Calu3 (cell line): ENCODE data around the gene PCDHGA6. TPM values are rescaled to one million over a fixed set of nuclear protein-coding genes. Genes with fewer than 3 reads are reported as not detected.
"Not testable (repeated sequence)": the region's sequence is repeated elsewhere in the genome, so short reads cannot be mapped to it uniquely, and the experiment has no call there.

Experiments used
- BruUV-seq: library from RNA; stranded (reverse); fragments of 400-500 nt; replicated peaks from 2 replicates; lab custom pipeline; 2021; lab: Mats Ljungman, UMichigan
- CTCF ChIA-PET: fragments of 300-600 bp; sonication (Branson Sonifier 250); formaldehyde crosslinking; loops from one replicate; lab custom pipeline; 2022; ENCODE audit warnings: antibody characterized with exemption; lab: Charles Lee
- DNase-seq: peaks from one replicate; pipeline ENCODE4 v3.0.0; 2022
- H3K27ac Mint-ChIP-seq: one replicate; pipeline ENCODE4 v1.8.0; 2022; ENCODE audit warnings: mixed read lengths; ENCODE audit not compliant: unreplicated experiment
- H3K27me3 Mint-ChIP-seq: one replicate; pipeline ENCODE4 v1.8.0; 2022; ENCODE audit warnings: mixed read lengths; ENCODE audit not compliant: unreplicated experiment
- H3K36me3 Mint-ChIP-seq: one replicate; pipeline ENCODE4 v1.8.0; 2022; ENCODE audit warnings: mild to moderate bottlenecking, moderate library complexity, mixed read lengths; ENCODE audit not compliant: insufficient read depth, unreplicated experiment
- H3K4me1 Mint-ChIP-seq: one replicate; pipeline ENCODE4 v1.8.0; 2022; ENCODE audit warnings: mild to moderate bottlenecking, low read depth, mixed read lengths; ENCODE audit not compliant: unreplicated experiment
- H3K4me3 Mint-ChIP-seq: one replicate; pipeline ENCODE4 v1.8.0; 2022; ENCODE audit warnings: mild to moderate bottlenecking, low read depth, moderate library complexity, mixed read lengths; ENCODE audit not compliant: unreplicated experiment
- H3K9me3 Mint-ChIP-seq: one replicate; pipeline ENCODE4 v1.8.0; 2022; ENCODE audit warnings: low read depth, mixed read lengths; ENCODE audit not compliant: unreplicated experiment
- intact Hi-C: fragments of 100-400 bp; cut with micrococcal nuclease; formaldehyde crosslinking; loops from one replicate; pipeline ENCODE4 v1.10.0; 2022; ENCODE audit not compliant: unreplicated experiment
- total RNA-seq: library from RNA; stranded (reverse); gene quantifications from 2 replicates; pipeline ENCODE4 v1.2.3, GENCODE V29; 2022
- TF ChIP-seq, protein P1 (sequence below): fragments of 200-600 bp; IDR thresholded peaks from one replicate; pipeline ENCODE4 v1.8.0; 2022; ENCODE audit warnings: antibody characterized with exemption; ENCODE audit not compliant: unreplicated experiment

Gene PCDHGA6
- total RNA-seq, 1 experiment from 2014 or later, result 0.80 TPM

DNA sequence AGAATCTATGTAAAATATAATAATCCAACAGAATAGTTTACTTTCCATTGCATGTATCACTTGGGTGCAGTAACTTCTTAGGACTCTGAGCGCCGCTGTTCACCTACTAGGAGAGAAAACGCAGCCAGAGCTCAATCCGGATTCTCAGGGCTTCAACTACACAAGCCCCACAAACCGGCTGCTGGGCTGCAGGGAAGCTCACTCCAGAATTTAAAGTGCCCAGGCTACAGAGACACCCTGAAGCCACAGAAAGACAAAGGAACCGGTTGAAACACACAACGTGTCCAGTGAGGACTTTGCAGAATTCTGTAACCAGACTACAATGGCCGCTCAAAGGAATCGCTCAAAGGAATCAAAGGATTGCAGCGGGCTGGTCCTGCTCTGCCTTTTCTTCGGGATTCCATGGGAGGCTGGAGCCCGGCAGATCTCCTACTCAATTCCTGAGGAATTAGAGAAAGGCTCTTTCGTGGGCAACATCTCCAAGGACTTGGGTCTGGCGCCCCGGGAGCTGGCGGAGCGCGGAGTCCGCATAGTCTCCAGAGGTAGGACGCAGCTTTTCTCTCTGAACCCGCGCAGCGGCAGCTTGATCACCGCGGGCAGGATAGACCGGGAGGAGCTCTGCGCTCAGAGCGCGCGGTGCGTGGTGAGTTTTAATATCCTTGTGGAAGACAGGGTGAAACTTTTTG, 39.3 kb downstream of the PCDHGA6 start, which contains the start of gene PCDHGA10:
Gene PCDHGA10, plus strand, starts transcription at position 134 of the 686 bp plus-strand sequence. Its CDS starts 189 bp downstream, at position 323.
- Mint-ChIP-seq H3K9me3 (peaks cover 16% of the 10 kb centered on the region), H3K36me3 (peaks cover 28% of the 10 kb centered on the region), H3K4me3 (no peak within 1 kb of the TSS), H3K27ac (no peak within 1 kb of the TSS), H3K4me1 (peaks cover 24% of the 10 kb centered on the region), H3K27me3 (no peaks in the 10 kb centered on the region)
- CTCF ChIA-PET, result no interaction called here
- DNase-seq, result no peak
- TF ChIP-seq, protein P1, sequence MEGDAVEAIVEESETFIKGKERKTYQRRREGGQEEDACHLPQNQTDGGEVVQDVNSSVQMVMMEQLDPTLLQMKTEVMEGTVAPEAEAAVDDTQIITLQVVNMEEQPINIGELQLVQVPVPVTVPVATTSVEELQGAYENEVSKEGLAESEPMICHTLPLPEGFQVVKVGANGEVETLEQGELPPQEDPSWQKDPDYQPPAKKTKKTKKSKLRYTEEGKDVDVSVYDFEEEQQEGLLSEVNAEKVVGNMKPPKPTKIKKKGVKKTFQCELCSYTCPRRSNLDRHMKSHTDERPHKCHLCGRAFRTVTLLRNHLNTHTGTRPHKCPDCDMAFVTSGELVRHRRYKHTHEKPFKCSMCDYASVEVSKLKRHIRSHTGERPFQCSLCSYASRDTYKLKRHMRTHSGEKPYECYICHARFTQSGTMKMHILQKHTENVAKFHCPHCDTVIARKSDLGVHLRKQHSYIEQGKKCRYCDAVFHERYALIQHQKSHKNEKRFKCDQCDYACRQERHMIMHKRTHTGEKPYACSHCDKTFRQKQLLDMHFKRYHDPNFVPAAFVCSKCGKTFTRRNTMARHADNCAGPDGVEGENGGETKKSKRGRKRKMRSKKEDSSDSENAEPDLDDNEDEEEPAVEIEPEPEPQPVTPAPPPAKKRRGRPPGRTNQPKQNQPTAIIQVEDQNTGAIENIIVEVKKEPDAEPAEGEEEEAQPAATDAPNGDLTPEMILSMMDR, result no peak
- no TSS peak for BruUV-seq
- intact Hi-C loops, result no loop called here

DNA sequence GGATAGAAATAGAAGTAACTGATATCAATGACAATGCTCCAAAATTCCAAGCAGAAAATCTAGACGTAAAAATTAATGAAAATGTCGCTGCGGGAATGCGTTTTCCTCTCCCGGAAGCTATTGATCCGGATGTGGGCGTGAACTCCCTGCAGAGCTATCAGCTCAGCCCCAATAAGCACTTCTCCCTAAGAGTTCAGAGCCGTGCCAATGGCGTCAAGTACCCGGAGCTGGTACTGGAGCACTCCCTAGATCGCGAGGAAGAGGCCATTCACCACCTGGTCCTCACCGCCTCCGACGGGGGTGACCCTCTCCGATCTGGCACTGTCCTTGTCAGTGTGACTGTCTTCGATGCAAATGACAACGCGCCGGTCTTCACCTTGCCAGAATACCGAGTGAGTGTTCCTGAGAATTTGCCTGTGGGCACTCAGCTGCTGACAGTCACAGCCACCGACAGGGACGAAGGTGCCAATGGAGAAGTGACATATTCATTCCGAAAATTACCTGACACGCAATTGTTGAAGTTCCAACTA, 39.9 kb downstream of the PCDHGA6 start:
- TF ChIP-seq, protein P1, result no peak

DNA sequence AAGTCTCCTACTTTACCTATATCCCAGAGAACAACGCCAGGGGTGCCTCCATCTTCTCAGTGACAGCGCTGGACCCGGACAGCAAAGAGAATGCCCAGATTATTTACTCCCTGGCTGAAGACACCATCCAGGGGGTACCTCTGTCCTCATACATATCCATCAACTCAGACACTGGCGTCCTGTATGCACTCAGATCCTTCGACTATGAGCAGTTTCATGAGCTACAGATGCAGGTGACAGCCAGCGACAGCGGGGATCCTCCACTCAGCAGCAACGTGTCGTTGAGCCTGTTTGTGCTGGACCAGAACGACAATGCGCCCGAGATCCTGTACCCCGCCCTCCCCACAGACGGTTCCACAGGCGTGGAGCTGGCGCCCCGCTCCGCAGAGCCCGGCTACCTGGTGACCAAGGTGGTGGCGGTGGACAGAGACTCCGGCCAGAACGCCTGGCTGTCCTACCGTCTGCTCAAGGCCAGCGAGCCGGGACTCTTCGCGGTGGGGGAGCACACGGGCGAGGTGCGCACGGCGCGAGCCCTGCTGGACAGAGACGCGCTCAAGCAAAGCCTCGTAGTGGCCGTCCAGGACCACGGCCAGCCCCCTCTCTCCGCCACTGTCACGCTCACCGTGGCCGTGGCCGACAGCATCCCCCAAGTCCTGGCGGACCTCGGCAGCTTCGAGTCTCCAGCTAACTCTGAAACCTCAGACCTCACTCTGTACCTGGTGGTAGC, 41.0 kb downstream of the PCDHGA6 start:
- intact Hi-C loops, CTCF ChIA-PET, H3K4me3 Mint-ChIP-seq, DNase-seq, H3K27ac Mint-ChIP-seq, BruUV-seq, H3K27me3 Mint-ChIP-seq: not testable (repeated sequence)
- Mint-ChIP-seq H3K4me1 (peaks cover 15% of the 10 kb centered on the region), H3K36me3 (peaks cover 36% of the 10 kb centered on the region), H3K9me3 (peaks cover 20% of the 10 kb centered on the region)

More for the DNA sequence above, 39.9 kb downstream of the PCDHGA6 start:
- Mint-ChIP-seq H3K27me3 (no peaks in the 10 kb centered on the region), H3K4me1 (peaks cover 20% of the 10 kb centered on the region), H3K9me3 (peaks cover 20% of the 10 kb centered on the region), H3K36me3 (peaks cover 29% of the 10 kb centered on the region), H3K27ac (no peak overlapping the region), H3K4me3 (no peak overlapping the region)
- DNase-seq, result no peak
- intact Hi-C loops, result no loop called here
- CTCF ChIA-PET, result no interaction called here
- no TSS peak for BruUV-seq

DNA sequence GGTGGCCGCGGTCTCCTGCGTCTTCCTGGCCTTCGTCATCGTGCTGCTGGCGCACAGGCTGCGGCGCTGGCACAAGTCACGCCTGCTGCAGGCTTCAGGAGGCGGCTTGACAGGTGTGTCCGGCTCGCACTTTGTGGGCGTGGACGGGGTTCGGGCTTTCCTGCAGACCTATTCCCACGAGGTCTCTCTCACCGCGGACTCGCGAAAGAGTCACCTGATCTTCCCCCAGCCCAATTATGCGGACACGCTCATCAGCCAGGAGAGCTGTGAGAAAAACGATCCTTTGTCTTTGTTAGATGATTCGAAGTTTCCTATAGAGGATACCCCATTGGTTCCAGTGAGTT, 41.6 kb downstream of the PCDHGA6 start:
- intact Hi-C loops, BruUV-seq: not testable (repeated sequence)

DNA sequence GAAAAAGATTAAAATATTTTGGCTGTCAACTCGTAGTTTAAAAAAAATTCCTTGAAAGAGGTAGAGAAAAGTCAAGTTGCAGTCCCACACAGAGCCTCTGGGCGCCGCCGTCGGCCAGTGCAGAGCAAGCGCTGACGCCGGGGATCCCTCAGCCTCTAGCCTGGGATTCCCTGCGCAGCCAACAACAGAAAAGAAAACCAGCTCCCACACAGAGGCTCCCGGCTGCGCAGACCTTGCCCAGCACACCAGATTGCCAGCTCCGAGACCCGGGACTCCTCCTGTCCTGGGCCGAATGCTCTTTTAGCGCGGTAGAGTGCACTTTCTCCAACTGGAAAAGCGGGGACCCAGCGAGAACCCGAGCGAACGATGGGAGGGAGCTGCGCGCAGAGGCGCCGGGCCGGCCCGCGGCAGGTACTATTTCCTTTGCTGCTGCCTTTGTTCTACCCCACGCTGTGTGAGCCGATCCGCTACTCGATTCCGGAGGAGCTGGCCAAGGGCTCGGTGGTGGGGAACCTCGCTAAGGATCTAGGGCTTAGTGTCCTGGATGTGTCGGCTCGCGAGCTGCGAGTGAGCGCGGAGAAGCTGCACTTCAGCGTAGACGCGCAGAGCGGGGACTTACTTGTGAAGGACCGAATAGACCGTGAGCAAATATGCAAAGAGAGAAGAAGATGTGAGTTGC, 43.9 kb downstream of the PCDHGA6 start, which contains the start of gene PCDHGB7:
Gene PCDHGB7, plus strand, starts transcription at position 184 of the 679 bp plus-strand sequence. Its CDS starts 183 bp downstream, at position 367.
- Mint-ChIP-seq H3K27ac (peak within 1 kb of the TSS; percentile 66), H3K36me3 (peaks cover 37% of the 10 kb centered on the region), H3K4me3 (peak within 1 kb of the TSS; percentile 69), H3K9me3 (peaks cover 20% of the 10 kb centered on the region)
- not testable (repeated sequence) for BruUV-seq, H3K4me1 Mint-ChIP-seq, H3K27me3 Mint-ChIP-seq
- CTCF ChIA-PET, result interaction anchor here (0.6 to 1.7 kb wide), 14 partner anchors 9 to 202 kb away, joined by 3 to 14 read pairs (median 5); partner anchors contain the start of genes DIAPH1, PCDHB14, PCDHGA9 and PCDHGB5
- TF ChIP-seq, protein P1, result peak; percentile 75
- DNase-seq, result peak; percentile 88
- intact Hi-C loops, result loop anchor here (1.0 kb wide), 2 partner anchors 107 to 141 kb away; no protein-coding TSS in a partner anchor

More for the DNA sequence above, 41.6 kb downstream of the PCDHGA6 start:
- CTCF ChIA-PET, H3K27me3 Mint-ChIP-seq, H3K27ac Mint-ChIP-seq, DNase-seq, H3K4me3 Mint-ChIP-seq: not testable (repeated sequence)
- H3K36me3 Mint-ChIP-seq, result peaks cover 34% of the 10 kb centered on the region
- peaks cover 21% of the 10 kb centered on the region for H3K9me3 Mint-ChIP-seq
- H3K4me1 Mint-ChIP-seq, result peaks cover 11% of the 10 kb centered on the region
